Uterine smooth muscle cell (primary cell): ENCODE results near the gene DNAJC25. TPM values are rescaled to one million over a fixed set of nuclear protein-coding genes. Genes with fewer than 3 reads are reported as not detected.

ENCODE experiments used
- total RNA-seq: library from RNA; depleted of rRNA; stranded (reverse); fragments of >200 nt; gene quantifications from 2 replicates; pipeline ENCODE4 v1.2.3, GENCODE V29; 2014

Gene DNAJC25
- total RNA-seq: 9.5 and 9.6 TPM in 2 replicates

GRCh38 chr9:111631214-111631971 is at the start of gene DNAJC25:
TSS of gene DNAJC25 (plus strand) at chr9:111631334. CDS start at chr9:111631408, 74 bp downstream.

GRCh38 chr9:111599092-111599954 is 31.8 kb upstream of the DNAJC25 start, which contains the start of gene PTGR1:
TSS of gene PTGR1 (minus strand) at chr9:111599647. CDS start at chr9:111597422, 2,225 bp downstream.

GRCh38 chr9:111661150-111661801 is 30.1 kb downstream of the DNAJC25 start, which contains the start of gene GNG10:
TSS of gene GNG10 (plus strand) at chr9:111661605. CDS start at chr9:111661635, 30 bp downstream.

Other genes with a start within 250 kb of the DNAJC25 start
- 125 and 144 TPM in 2 replicates for gene ECPAS, start 147.0 kb upstream of the DNAJC25 start, total RNA-seq
- 1.9 and 2.4 TPM in 2 replicates for gene ZNF483, start 106.2 kb upstream of the DNAJC25 start, total RNA-seq
- 77.0 and 89.0 TPM in 2 replicates for gene PTGR1, start 31.7 kb upstream of the DNAJC25 start, total RNA-seq
- 89.9 and 104 TPM in 2 replicates for gene GNG10, start 30.3 kb downstream of the DNAJC25 start, total RNA-seq
- gene SHOC1, start 163.6 kb downstream of the DNAJC25 start, total RNA-seq: under 0.01 TPM in 1 of 2 replicates, not detected in the other